ENCODE data around the gene FAM237A. TPM values are rescaled to one million over a fixed set of nuclear protein-coding genes. Genes with fewer than 3 reads are reported as not detected.

The FAM237A gene
- polyA plus RNA-seq, 1 donor from 2014 or later: not detected

DNA sequence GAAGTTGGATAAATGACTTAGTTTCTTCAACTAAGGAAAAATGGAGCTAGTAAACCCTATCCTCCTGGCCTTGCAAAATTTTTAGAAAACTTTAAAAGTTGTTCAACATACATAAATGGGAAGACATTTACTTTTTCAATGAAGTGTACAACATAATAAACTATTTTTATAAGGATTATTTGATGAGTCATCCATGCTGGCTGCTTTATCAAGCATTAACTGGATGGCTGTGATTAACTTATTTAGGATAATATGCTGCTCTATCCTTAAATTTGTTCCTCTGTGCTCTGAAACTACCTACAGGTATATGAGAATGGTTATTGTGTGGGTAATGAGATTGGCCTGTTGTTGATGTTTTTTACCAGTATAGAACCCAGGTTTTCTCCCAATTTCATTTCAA, 54.6 kb downstream of the FAM237A start:
- no peak for TF ChIP-seq TAF1 (IDR thresholded peaks at IDR 0.05; ENCODE audit: low read depth)
- no peak for TF ChIP-seq CTCF (IDR thresholded peaks at IDR 0.05; ENCODE audit: poor library complexity, severe bottlenecking)
- TF ChIP-seq POLR2AphosphoS5 (IDR thresholded peaks at IDR 0.05): no peak
- no peak for TF ChIP-seq MXI1 (conservative IDR thresholded peaks at IDR 0.05; ENCODE audit: poor library complexity, severe bottlenecking)
- TF ChIP-seq EZH2 (IDR thresholded peaks at IDR 0.05; ENCODE audit: borderline replicate concordance, insufficient read depth, low read length, poor library complexity, severe bottlenecking): no peak
- no peak for TF ChIP-seq EP300 (conservative IDR thresholded peaks at IDR 0.05; ENCODE audit: poor library complexity, severe bottlenecking)
- no peak for TF ChIP-seq REST (IDR thresholded peaks at IDR 0.05; ENCODE audit: borderline replicate concordance)
- TF ChIP-seq SMC3 (conservative IDR thresholded peaks at IDR 0.05; ENCODE audit: poor library complexity): no peak
- no peak for TF ChIP-seq RAD21 (conservative IDR thresholded peaks at IDR 0.05)
- H3K9me3 ChIP-seq (ENCODE audit: low read length): no peaks in the 10 kb centered on the region
- H3K4me2 ChIP-seq (ENCODE audit: low read length): no peak overlapping the region
- H2AFZ ChIP-seq (ENCODE audit: low read depth, low read length): no peak overlapping the region
- no peaks in the 10 kb centered on the region for H3K9me2 ChIP-seq (ENCODE audit: insufficient read depth, low read length)
- H4K20me1 ChIP-seq (ENCODE audit: insufficient read depth): no peaks in the 10 kb centered on the region
- H3K27me3 ChIP-seq (ENCODE audit: insufficient read depth, low read depth, low read length): no peaks in the 10 kb centered on the region
- H3K9ac ChIP-seq (ENCODE audit: low read length): no peak overlapping the region
- no peaks in the 10 kb centered on the region for H3K36me3 ChIP-seq (ENCODE audit: insufficient read depth, low read length)
- H3F3A ChIP-seq (ENCODE audit: insufficient read depth, low read length, poor library complexity, severe bottlenecking): no peaks in the 10 kb centered on the region
- no peak overlapping the region for H3K4me3 ChIP-seq (ENCODE audit: low read length)
- H3K27ac ChIP-seq (ENCODE audit: low read length): no peak overlapping the region
- H3K79me2 ChIP-seq (replicated peaks; ENCODE audit: insufficient read depth, low read length): no peaks in the 10 kb centered on the region

DNA sequence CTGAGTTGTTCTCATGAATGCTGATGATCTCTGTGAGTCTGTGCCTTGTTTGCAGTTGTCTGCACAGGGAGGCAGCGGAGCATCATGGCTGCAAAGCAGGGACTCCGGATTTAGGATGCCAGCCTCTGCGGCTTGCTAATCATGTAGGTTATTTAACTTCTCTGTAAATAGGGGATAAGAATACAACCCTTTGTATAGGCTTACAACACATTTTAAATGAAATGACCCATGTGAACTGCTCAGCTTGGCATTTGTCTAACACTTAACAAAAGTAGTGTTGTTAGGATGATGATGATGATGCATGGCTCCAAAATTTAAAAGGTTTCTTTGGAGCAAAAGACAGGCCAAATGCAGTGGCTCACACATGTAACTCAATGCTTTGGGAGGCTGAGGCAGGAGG, 56.5 kb downstream of the FAM237A start:
- Histone ChIP-seq H3F3A (ENCODE audit: insufficient read depth, low read length, poor library complexity, severe bottlenecking) (no peaks in the 10 kb centered on the region), H3K4me2 (ENCODE audit: low read length) (no peak overlapping the region), H4K20me1 (ENCODE audit: insufficient read depth) (no peaks in the 10 kb centered on the region), H3K79me2 (replicated peaks; ENCODE audit: insufficient read depth, low read length) (no peaks in the 10 kb centered on the region), H3K9me2 (ENCODE audit: insufficient read depth, low read length) (no peaks in the 10 kb centered on the region), H3K27me3 (ENCODE audit: insufficient read depth, low read depth, low read length) (no peaks in the 10 kb centered on the region), H2AFZ (ENCODE audit: low read depth, low read length) (no peak overlapping the region), H3K9me3 (ENCODE audit: low read length) (no peaks in the 10 kb centered on the region), H3K4me3 (ENCODE audit: low read length) (no peak overlapping the region), H3K9ac (ENCODE audit: low read length) (no peak overlapping the region), H3K36me3 (ENCODE audit: insufficient read depth, low read length) (no peaks in the 10 kb centered on the region), H3K27ac (ENCODE audit: low read length) (no peak overlapping the region)
- TF ChIP-seq SMC3 (conservative IDR thresholded peaks at IDR 0.05; ENCODE audit: poor library complexity) (no peak), MXI1 (conservative IDR thresholded peaks at IDR 0.05; ENCODE audit: poor library complexity, severe bottlenecking) (no peak), POLR2AphosphoS5 (IDR thresholded peaks at IDR 0.05) (no peak), REST (IDR thresholded peaks at IDR 0.05; ENCODE audit: borderline replicate concordance) (no peak), EZH2 (IDR thresholded peaks at IDR 0.05; ENCODE audit: borderline replicate concordance, insufficient read depth, low read length, poor library complexity, severe bottlenecking) (no peak), RAD21 (conservative IDR thresholded peaks at IDR 0.05) (no peak), CTCF (IDR thresholded peaks at IDR 0.05; ENCODE audit: poor library complexity, severe bottlenecking) (no peak), TAF1 (IDR thresholded peaks at IDR 0.05; ENCODE audit: low read depth) (no peak)

All from neural cell (in vitro differentiated cells).